A549 (cell line): Measurements from ENCODE around the gene GREB1. TPM values are rescaled to one million over a fixed set of nuclear protein-coding genes. Genes with fewer than 3 reads are reported as not detected.

Experiments used
- ATAC-seq, 2 experiments: fragments of 200-7000 bp in 1 of 2; fragments of >200 bp in 1 of 2; cut with Nextera tagmentation in 1 of 2; cut with Tn5 transposase in 1 of 2; 3 replicates each; pipeline versions ENCODE4 v1.8.0 to v1.9.1; 2018 to 2020; ENCODE audit warnings: mild to moderate bottlenecking in 1 of 2, moderate library complexity in 1 of 2
- CTCF ChIA-PET: fragments of 300-600 bp; sonication (Branson Sonifier 250); formaldehyde crosslinking; extraction: SDS; loops from one replicate; lab custom pipeline; 2021; ENCODE audit warnings: antibody characterized with exemption, inconsistent platforms; lab: Yijun Ruan, JAX
- POLR2A ChIA-PET: fragments of 350-600 bp; formaldehyde crosslinking; extraction: SDS; loops from one replicate; lab custom pipeline; 2021; ENCODE audit warnings: antibody characterized with exemption, inconsistent platforms; lab: Yijun Ruan, JAX
- DNase-seq, 2 experiments: peaks; one replicate each; pipeline versions ENCODE4 v3.0.0 to v3.0.0-alpha.2; 2011 to 2016; ENCODE audit warnings: low read depth in 1 of 2, low spot score in 1 of 2
- FAIRE-seq: peaks from 2 replicates; lab custom pipeline; 2011; peaks lifted over from hg19 to GRCh38; lab: Jason Lieb, UNC
- H3K27ac ChIP-seq, 2 experiments: fragments of >200 bp; sonication (Bioruptor Twin); formaldehyde crosslinking; 3 replicates each; pipeline ENCODE4 v1.5.1; 2016 to 2017
- H3K4me1 ChIP-seq: fragments of >200 bp; sonication (Bioruptor Twin); formaldehyde crosslinking; 3 replicates; pipeline ENCODE4 v1.6.1; 2016
- H3K4me2 ChIP-seq: fragments of >200 bp; sonication (Bioruptor Twin); formaldehyde crosslinking; 3 replicates; pipeline ENCODE4 v1.6.1; 2016
- H3K4me3 ChIP-seq: fragments of >200 bp; sonication (Bioruptor Twin); formaldehyde crosslinking; 3 replicates; pipeline ENCODE4 v1.5.1; 2016
- H3K9me3 ChIP-seq: fragments of >200 bp; sonication (Bioruptor Twin); formaldehyde crosslinking; 3 replicates; pipeline ENCODE4 v1.6.1; 2016
- CBX2 ChIP-seq: fragments of 200-600 bp; sonication (generic); IDR thresholded peaks from 2 replicates; pipeline ENCODE4 v1.6.1; 2016; ENCODE audit warnings: low read depth, mild to moderate bottlenecking, borderline replicate concordance
- CEBPB ChIP-seq, 2 experiments: fragments of >200 bp in 1 of 2; sonication (Bioruptor Twin) in 1 of 2; formaldehyde crosslinking in 1 of 2; IDR thresholded peaks; 2 replicates each; pipeline ENCODE4 v1.6.1; 2012 to 2016
- EHMT2 ChIP-seq: fragments of 200-600 bp; sonication (generic); IDR thresholded peaks from 2 replicates; pipeline ENCODE4 v1.6.1; 2016; ENCODE audit warnings: antibody characterized with exemption, low read depth, mild to moderate bottlenecking, moderate library complexity
- EP300 ChIP-seq, 2 experiments: fragments of >200 bp; sonication (Bioruptor Twin); formaldehyde crosslinking; IDR thresholded peaks; 2 replicates in 1 of 2; 3 replicates in 1 of 2; pipeline ENCODE4 v1.6.1; 2016 to 2017
- ESRRA ChIP-seq: fragments of 150-350 bp; IDR thresholded peaks from 2 replicates; pipeline ENCODE4 v1.6.1; 2014; ENCODE audit warnings: mild to moderate bottlenecking, low read length, borderline replicate concordance
- FOSB ChIP-seq: fragments of 250-450 bp; sonication (Bioruptor Pico); IDR thresholded peaks from 2 replicates; pipeline ENCODE4 v1.5.0; 2020; ENCODE audit warnings: mild to moderate bottlenecking, moderate library complexity
- HOXB13 ChIP-seq: fragments of 250-450 bp; sonication (Bioruptor Pico); IDR thresholded peaks from 2 replicates; pipeline ENCODE4 v1.5.0; 2020; ENCODE audit warnings: low read depth, mild to moderate bottlenecking, moderate library complexity
- HOXB5 ChIP-seq: fragments of 250-450 bp; sonication (Bioruptor Pico); IDR thresholded peaks from 2 replicates; pipeline ENCODE4 v1.5.0; 2020; ENCODE audit warnings: mild to moderate bottlenecking, moderate library complexity
- JUNB ChIP-seq: fragments of >200 bp; sonication (Bioruptor Twin); formaldehyde crosslinking; IDR thresholded peaks from 2 replicates; pipeline ENCODE4 v1.6.1; 2016
- KDM1A ChIP-seq: fragments of 200-600 bp; sonication (generic); IDR thresholded peaks from 2 replicates; pipeline ENCODE4 v1.6.1; 2016; ENCODE audit warnings: low read depth, mild to moderate bottlenecking
- MYC ChIP-seq: IDR thresholded peaks from 2 replicates; pipeline ENCODE4 v1.6.1; 2012; ENCODE audit warnings: mild to moderate bottlenecking, inconsistent platforms, low read length, improper control_type of control experiment, borderline replicate concordance
- NR3C1 ChIP-seq: fragments of >200 bp; sonication (Bioruptor Twin); formaldehyde crosslinking; IDR thresholded peaks from 3 replicates; pipeline ENCODE4 v1.6.1; 2017
- RFX5 ChIP-seq: fragments of 450-650 bp; IDR thresholded peaks from 2 replicates; pipeline ENCODE4 v1.7.1; 2014; ENCODE audit warnings: antibody characterized with exemption, mild to moderate bottlenecking, moderate library complexity
- RNF2 ChIP-seq: fragments of 200-600 bp; sonication (generic); IDR thresholded peaks from 2 replicates; pipeline ENCODE4 v1.6.1; 2016; ENCODE audit warnings: low read depth, mild to moderate bottlenecking, antibody characterized with exemption, moderate library complexity, borderline replicate concordance
- SREBF2 ChIP-seq: fragments of 450-650 bp; IDR thresholded peaks from 2 replicates; pipeline ENCODE4 v1.6.1; 2014; ENCODE audit warnings: mild to moderate bottlenecking, moderate library complexity
- TFCP2L1 ChIP-seq: fragments of 250-450 bp; sonication (Bioruptor Pico); IDR thresholded peaks from 2 replicates; pipeline ENCODE4 v1.5.0; 2021; ENCODE audit warnings: mild to moderate bottlenecking
- WGBS: methylation state at CpG from one replicate; pipeline ENCODE4 v1.1.6; 2017; ENCODE audit errors: missing lambda C conversion rate; 5-methylcytosine and 5-hydroxymethylcytosine counted together
- polyA plus RNA-seq, 4 experiments: library from polyadenylated mRNA; depleted of rRNA in 3 of 4; stranded (reverse); fragments of >200 nt; fragmentation: RNase III in 1 of 4; extraction: RNeasy Plus Mini Kit Qiagen cat#74134 plus additional on column Dnase treatment in 1 of 4; gene quantifications; 2 replicates in 3 of 4; 3 replicates in 1 of 4; pipeline ENCODE4 v1.2.3, GENCODE V29; 2011 to 2017
- TF ChIP-seq, protein P1 (sequence below): fragments of >200 bp; sonication (Bioruptor Twin); formaldehyde crosslinking; IDR thresholded peaks from 3 replicates; pipeline ENCODE4 v1.6.1; 2016
- TF ChIP-seq, protein P2 (sequence below): fragments of 250-450 bp; sonication (Bioruptor Pico); IDR thresholded peaks from 2 replicates; pipeline ENCODE4 v1.5.0; 2020; ENCODE audit warnings: low read depth, mild to moderate bottlenecking, moderate library complexity
- TF ChIP-seq, protein P3 (sequence below): fragments of 150-350 bp; IDR thresholded peaks from 2 replicates; pipeline ENCODE4 v1.6.1; 2014; ENCODE audit warnings: low read depth, mild to moderate bottlenecking, low read length
- TF ChIP-seq, protein P4 (sequence below): fragments of >200 bp; sonication (Bioruptor Twin); formaldehyde crosslinking; IDR thresholded peaks from 2 replicates; pipeline ENCODE4 v1.6.1; 2016
- TF ChIP-seq, protein P5 (sequence below): IDR thresholded peaks from 2 replicates; pipeline ENCODE4 v1.6.1; 2012

GREB1 gene
- polyA plus RNA-seq, 2 of the 4 experiments (the other 2 are of a cell fraction): 1.1 to 1.3 TPM

DNA sequence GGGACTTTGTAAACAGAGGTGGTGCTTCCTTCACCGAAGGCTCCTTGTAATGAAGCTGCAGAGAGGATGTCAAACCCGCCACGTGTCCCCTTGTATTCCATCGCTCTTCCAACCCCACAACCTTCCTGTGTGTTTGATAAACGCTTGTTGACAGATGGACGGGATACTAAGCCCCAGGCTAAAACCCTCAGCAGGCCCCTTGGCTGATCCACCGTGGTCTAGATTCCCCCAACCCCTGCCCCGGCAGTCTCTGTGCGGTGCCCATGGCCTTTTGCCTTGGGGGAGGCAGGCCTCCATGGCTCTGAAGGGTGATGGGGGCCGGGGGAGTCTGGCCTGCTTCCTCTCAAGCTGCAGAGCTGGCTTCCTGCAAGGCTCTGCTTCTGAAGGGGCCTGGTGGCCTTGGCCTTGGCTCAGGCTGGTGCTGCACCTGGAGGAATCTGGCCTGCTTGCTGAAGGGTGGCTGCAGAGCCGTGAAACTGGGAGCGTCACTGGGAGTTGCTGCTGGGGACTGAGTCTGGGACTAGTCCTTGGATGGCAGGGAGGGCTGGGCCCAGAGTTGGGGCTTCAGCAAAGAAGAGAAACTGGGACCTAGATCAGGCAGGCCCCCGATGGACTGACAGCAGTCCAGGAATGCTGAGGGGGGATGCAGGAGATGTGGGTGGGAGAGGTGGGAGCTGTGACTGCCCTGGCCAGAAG lies 145.8 kb downstream of the GREB1 start:
- no peak for DNase-seq
- no peak for FAIRE-seq
- ATAC-seq: no peak
- Histone ChIP-seq H3K9me3 (no peaks in the 10 kb centered on the region), H3K4me2 (no peak overlapping the region), H3K4me1 (peaks cover 7% of the 10 kb centered on the region; the same call in 2 of the 3 replicates), H3K4me3 (no peak overlapping the region), H3K27ac (no peak overlapping the region)
- 61% methylated on average over 11 of the region's 13 CpGs for WGBS
- CTCF ChIA-PET: interaction anchor here (1.0 to 35.7 kb wide), 9 partner anchors 8 to 547 kb away, joined by 3 to 700 read pairs (median 17); partner anchors contain the start of gene NTSR2
- TF ChIP-seq, protein P1, sequence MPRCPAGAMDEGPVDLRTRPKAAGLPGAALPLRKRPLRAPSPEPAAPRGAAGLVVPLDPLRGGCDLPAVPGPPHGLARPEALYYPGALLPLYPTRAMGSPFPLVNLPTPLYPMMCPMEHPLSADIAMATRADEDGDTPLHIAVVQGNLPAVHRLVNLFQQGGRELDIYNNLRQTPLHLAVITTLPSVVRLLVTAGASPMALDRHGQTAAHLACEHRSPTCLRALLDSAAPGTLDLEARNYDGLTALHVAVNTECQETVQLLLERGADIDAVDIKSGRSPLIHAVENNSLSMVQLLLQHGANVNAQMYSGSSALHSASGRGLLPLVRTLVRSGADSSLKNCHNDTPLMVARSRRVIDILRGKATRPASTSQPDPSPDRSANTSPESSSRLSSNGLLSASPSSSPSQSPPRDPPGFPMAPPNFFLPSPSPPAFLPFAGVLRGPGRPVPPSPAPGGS: no peak
- no peak for TF ChIP-seq HOXB5 (CRISPR knock-in tag)
- no peak for TF ChIP-seq JUNB
- no peak for TF ChIP-seq EHMT2
- no peak for TF ChIP-seq RNF2
- TF ChIP-seq ESRRA: no peak
- no peak for TF ChIP-seq SREBF2
- no peak for TF ChIP-seq MYC
- TF ChIP-seq, protein P2, sequence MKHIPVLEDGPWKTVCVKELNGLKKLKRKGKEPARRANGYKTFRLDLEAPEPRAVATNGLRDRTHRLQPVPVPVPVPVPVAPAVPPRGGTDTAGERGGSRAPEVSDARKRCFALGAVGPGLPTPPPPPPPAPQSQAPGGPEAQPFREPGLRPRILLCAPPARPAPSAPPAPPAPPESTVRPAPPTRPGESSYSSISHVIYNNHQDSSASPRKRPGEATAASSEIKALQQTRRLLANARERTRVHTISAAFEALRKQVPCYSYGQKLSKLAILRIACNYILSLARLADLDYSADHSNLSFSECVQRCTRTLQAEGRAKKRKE (CRISPR knock-in tag): no peak
- no peak for TF ChIP-seq CBX2
- no peak for TF ChIP-seq CEBPB (IDR thresholded peaks at IDR 0.05)
- TF ChIP-seq, protein P3, sequence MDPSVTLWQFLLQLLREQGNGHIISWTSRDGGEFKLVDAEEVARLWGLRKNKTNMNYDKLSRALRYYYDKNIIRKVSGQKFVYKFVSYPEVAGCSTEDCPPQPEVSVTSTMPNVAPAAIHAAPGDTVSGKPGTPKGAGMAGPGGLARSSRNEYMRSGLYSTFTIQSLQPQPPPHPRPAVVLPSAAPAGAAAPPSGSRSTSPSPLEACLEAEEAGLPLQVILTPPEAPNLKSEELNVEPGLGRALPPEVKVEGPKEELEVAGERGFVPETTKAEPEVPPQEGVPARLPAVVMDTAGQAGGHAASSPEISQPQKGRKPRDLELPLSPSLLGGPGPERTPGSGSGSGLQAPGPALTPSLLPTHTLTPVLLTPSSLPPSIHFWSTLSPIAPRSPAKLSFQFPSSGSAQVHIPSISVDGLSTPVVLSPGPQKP: no peak
- TF ChIP-seq RFX5: no peak
- no peak for TF ChIP-seq NR3C1
- TF ChIP-seq FOSB (CRISPR knock-in tag): no peak
- TF ChIP-seq, protein P4, sequence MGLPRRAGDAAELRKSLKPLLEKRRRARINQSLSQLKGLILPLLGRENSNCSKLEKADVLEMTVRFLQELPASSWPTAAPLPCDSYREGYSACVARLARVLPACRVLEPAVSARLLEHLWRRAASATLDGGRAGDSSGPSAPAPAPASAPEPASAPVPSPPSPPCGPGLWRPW: no peak
- TF ChIP-seq, protein P5, sequence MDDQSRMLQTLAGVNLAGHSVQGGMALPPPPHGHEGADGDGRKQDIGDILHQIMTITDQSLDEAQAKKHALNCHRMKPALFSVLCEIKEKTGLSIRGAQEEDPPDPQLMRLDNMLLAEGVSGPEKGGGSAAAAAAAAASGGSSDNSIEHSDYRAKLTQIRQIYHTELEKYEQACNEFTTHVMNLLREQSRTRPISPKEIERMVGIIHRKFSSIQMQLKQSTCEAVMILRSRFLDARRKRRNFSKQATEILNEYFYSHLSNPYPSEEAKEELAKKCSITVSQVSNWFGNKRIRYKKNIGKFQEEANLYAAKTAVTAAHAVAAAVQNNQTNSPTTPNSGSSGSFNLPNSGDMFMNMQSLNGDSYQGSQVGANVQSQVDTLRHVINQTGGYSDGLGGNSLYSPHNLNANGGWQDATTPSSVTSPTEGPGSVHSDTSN: no peak
- TF ChIP-seq TFCP2L1 (CRISPR knock-in tag): no peak
- no peak for TF ChIP-seq EP300 (IDR thresholded peaks at IDR 0.05)
- TF ChIP-seq KDM1A: no peak
- POLR2A ChIA-PET: no interaction called here

DNA sequence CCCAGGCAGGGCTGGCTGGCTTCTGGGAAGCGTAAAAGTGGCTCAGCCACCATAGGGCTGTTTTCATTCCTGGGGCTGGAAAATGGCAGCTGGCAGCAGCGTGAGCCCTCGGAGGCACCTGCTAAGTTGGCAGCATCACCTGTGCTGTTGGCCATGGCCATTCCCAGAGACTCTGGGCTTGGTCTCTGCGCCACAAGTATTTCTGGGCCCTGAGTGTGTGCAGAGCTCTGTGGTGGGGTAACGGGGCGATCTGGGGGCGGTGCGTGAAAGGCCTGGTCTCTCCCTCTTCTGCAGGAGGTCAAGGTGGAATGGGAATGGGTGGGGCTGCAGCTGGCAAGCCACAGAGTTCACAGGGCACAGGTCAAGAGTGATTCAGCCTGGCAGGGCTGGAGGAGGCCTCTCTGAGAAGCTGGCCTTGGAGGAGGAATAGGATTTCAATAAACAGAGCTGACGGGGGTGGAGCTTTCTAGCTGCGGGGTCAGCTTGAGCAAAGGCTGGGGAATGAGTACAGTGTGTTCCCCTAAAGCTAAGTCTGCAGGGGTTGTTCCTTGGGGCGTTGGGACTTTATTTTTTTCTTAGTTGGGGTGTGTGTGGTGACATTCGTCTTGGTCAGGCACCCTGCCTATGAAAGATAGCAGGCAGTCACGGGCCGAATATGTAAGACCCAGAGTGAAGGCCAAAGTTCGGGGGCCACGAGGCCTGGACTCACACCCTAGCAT lies 146.5 kb downstream of the GREB1 start:
- DNase-seq (no peak), ATAC-seq (no peak), FAIRE-seq (no peak)
- Histone ChIP-seq H3K27ac (no peak overlapping the region), H3K9me3 (no peaks in the 10 kb centered on the region), H3K4me1 (peaks cover 7% of the 10 kb centered on the region; the same call in 2 of the 3 replicates), H3K4me3 (no peak overlapping the region), H3K4me2 (no peak overlapping the region)
- ChIA-PET POLR2A (no interaction called here), CTCF (interaction anchor here (0.8 to 35.7 kb wide), 22 partner anchors 9 to 548 kb away, joined by 3 to 700 read pairs (median 6); partner anchors contain the start of gene NTSR2)
- TF ChIP-seq, protein P5: no peak
- TF ChIP-seq HOXB5 (CRISPR knock-in tag) (no peak), HOXB13 (CRISPR knock-in tag) (no peak)
- TF ChIP-seq, protein P1: no peak
- 74% methylated on average over 16 of the region's 16 CpGs for WGBS
